Heart left ventricle (tissue), 16 donors: Measurements from ENCODE around the gene PROP1. TPM values are rescaled to one million over a fixed set of nuclear protein-coding genes. Genes with fewer than 3 reads are reported as not detected.

Source experiments
- ATAC-seq, 4 donors: fragments of 200-7000 bp; cut with Tn5 transposase; one replicate each; pipeline ENCODE4 v1.9.1; 2020 to 2022; ENCODE audit warnings: moderate library complexity in 4 of 4, mild to moderate bottlenecking in 3 of 4, moderate number of reproducible peaks in 1 of 4
- DNase-seq, 5 donors: peaks; one replicate each; pipeline ENCODE4 v3.0.0-alpha.2; 2020
- H3K27ac ChIP-seq, 12 donors: fragments of 200-600 bp; sonication (generic) in 4 of 12; one replicate each; pipeline versions ENCODE4 v1.5.0 to v1.8.0; 2016 to 2022; ENCODE audit warnings: mild to moderate bottlenecking in 2 of 12
- H3K27me3 ChIP-seq, 9 donors: fragments of 200-600 bp; sonication (generic) in 2 of 9; one replicate each; pipeline versions ENCODE4 v1.5.1 to v1.8.0; 2016 to 2022; ENCODE audit warnings: mild to moderate bottlenecking in 3 of 9
- H3K36me3 ChIP-seq, 9 donors: fragments of 200-600 bp; sonication (generic) in 2 of 9; one replicate each; pipeline versions ENCODE4 v1.5.0 to v1.8.0; 2018 to 2022; ENCODE audit warnings: mild to moderate bottlenecking in 2 of 9
- H3K4me1 ChIP-seq, 12 donors: fragments of 200-600 bp; sonication (generic) in 4 of 12; one replicate each; pipeline versions ENCODE4 v1.5.0 to v1.8.0; 2016 to 2022; ENCODE audit warnings: mild to moderate bottlenecking in 3 of 12
- H3K4me3 ChIP-seq, 12 donors: fragments of 200-600 bp; sonication (generic) in 4 of 12; one replicate each; pipeline versions ENCODE4 v1.5.0 to v1.8.0; 2017 to 2022; ENCODE audit warnings: mild to moderate bottlenecking in 9 of 12, moderate library complexity in 4 of 12
- H3K9me3 ChIP-seq, 12 donors: fragments of 200-600 bp; sonication (generic) in 4 of 12; one replicate each; pipeline versions ENCODE4 v1.5.0 to v1.8.0; 2016 to 2022; ENCODE audit warnings: mild to moderate bottlenecking in 1 of 12
- CTCF ChIP-seq, 12 donors: fragments of 200-600 bp; sonication (generic) in 4 of 12; IDR thresholded peaks; one replicate each; pipeline versions ENCODE4 v1.5.0 to v1.8.0; 2018 to 2022; ENCODE audit warnings: antibody characterized with exemption in 12 of 12, mild to moderate bottlenecking in 5 of 12
- POLR2A ChIP-seq, 2 donors: fragments of 450-650 bp; IDR thresholded peaks; one replicate each; pipeline ENCODE4 v1.6.1; 2017; ENCODE audit warnings: antibody characterized with exemption in 2 of 2, mild to moderate bottlenecking in 2 of 2, moderate library complexity in 2 of 2
- WGBS, 4 donors: extraction: QIAGEN DNeasy Blood & Tissue Kit in 2 of 4; methylation state at CpG; one replicate each; pipeline versions ENCODE4 v1.1.5 to v1.1.7; 2013 to 2018; 5-methylcytosine and 5-hydroxymethylcytosine counted together
- intact Hi-C, 10 donors: fragments of 100-400 bp; cut with DNase I; formaldehyde crosslinking; loops; one replicate each; pipeline versions ENCODE4 v1.11.1 to v1.14.2; 2022
- polyA plus RNA-seq, 2 donors: library from polyadenylated mRNA; stranded (reverse); fragments of 200-250 nt; gene quantifications; one replicate each; pipeline ENCODE4 v1.2.3, GENCODE V29; 2013
- total RNA-seq, 9 donors: library from RNA; depleted of rRNA in 2 of 9; stranded (reverse); fragments of >200 nt in 2 of 9; fragmentation: NEBNext Ultra II Directional in 3 of 9; extraction: Animal tissue kit (Norgen Biotek cat#: 25700) in 3 of 9; gene quantifications; one replicate each; pipeline versions ENCODE4 v1.1.0 to v1.2.4, GENCODE V29; 2016 to 2023
- donor health status: ischemic (EF 13 %, LVEDD 7.1; RV severe dilation, severe dysfunction).
- donor health status: healthy with polysubstance abuse.
- donor health status: DM: no; HTN: yes; CAD: no.
- donor health status: DM: no; HTN: no; CAD: no.
- donor health status: ischemic (EF 25% LVEDD 6.9; RV normal size, moderate dysfunction).
- donor health status: ischemic (EF 25% LVEDD 5.7; RV mildly dilated, moderate dysfunction).
- donor health status: healthy.
- donor health status: DM: yes; HTN: yes; CAD: no.
- donor health status: ischemic (EF 35%, LVEDD 5.7; RV mildly dilated, moderate dysfunction).
- donor health status: nonischemic (EF 11% LVEDD 7.7; RV severe dilation, severe dysfunction).
- donor health status: DM: yes; HTN: yes; CAD: no.
- donor health status: PGD.
- donor health status: ischemic (EF 29% LVEDD 5.4; RV normal size, mild dysfunction).
- donor health status: nonischemic (EF 23%, LVEDD 6.1; RV moderate dilation, normal function).

PROP1 gene
- total and polyA plus RNA-seq, 11 donors: not detected

DNA sequence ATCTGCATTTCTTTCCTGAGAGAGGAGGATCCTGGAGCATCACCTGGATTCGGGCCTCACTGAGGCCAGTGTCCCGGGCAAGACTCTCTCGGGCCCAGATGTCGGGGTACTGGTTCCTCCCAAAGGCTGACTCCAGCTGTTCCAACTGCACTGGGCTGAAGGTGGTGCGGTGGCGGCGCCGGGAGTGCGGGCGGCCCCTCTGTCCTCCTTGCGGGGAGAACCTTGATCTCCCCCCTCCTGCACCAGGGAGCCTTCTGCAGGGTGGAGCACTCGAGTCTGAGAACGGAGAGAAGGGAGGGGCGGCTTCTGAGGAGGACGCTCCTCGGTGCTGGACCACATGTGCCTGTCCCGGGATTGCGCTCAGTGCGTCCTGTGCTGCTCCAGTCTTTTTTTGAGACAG is 2.0 kb downstream of the PROP1 start:
- Histone ChIP-seq H3K9me3 (no peaks in the 10 kb centered on the region), H3K4me3 (no peak overlapping the region), H3K27me3 (peaks cover 0 to 38% (median 6%) of the 10 kb centered on the region in 9 donors), H3K27ac (no peak overlapping the region), H3K36me3 (no peaks in the 10 kb centered on the region), H3K4me1 (no peaks in the 10 kb centered on the region)
- WGBS, 4 donors: 85 to 87% (median 86%) methylated on average over 11 to 19 of the region's 19 CpGs
- intact Hi-C loops: no loop called here
- no peak for ATAC-seq
- no peak for DNase-seq
- TF ChIP-seq CTCF (IDR thresholded peaks at IDR 0.05): no peak
- no peak for TF ChIP-seq POLR2A (IDR thresholded peaks at IDR 0.05)

GRCh38 chr5:177992466-177992865 is 3.6 kb downstream of the PROP1 start:
- WGBS, 4 donors: 81 to 85% (median 83%) methylated on average over 6 of the region's 6 CpGs
- ATAC-seq (no peak), DNase-seq (no peak)
- intact Hi-C loops: no loop called here
- Histone ChIP-seq H3K4me1 (no peaks in the 10 kb centered on the region), H3K36me3 (no peaks in the 10 kb centered on the region), H3K27ac (no peak overlapping the region), H3K9me3 (no peaks in the 10 kb centered on the region), H3K27me3 (peaks cover 0 to 54% (median 10%) of the 10 kb centered on the region in 9 donors), H3K4me3 (no peak overlapping the region)
- no peak for TF ChIP-seq POLR2A (IDR thresholded peaks at IDR 0.05)
- TF ChIP-seq CTCF (IDR thresholded peaks at IDR 0.05): no peak

- intact Hi-C loops: no loop called here
These were observed 6.9 kb downstream of the PROP1 start for GRCh38 chr5:177988989-177989625.

GRCh38 chr5:177987326-177987725 is 8.7 kb downstream of the PROP1 start:
- Histone ChIP-seq H3K9me3 (no peaks in the 10 kb centered on the region), H3K27me3 (peaks cover 21 to 83% (median 54%) of the 10 kb centered on the region in 9 donors), H3K4me1 (peaks cover 0 to 5% (median 0%) of the 10 kb centered on the region in 12 donors), H3K36me3 (no peaks in the 10 kb centered on the region), H3K4me3 (no peak overlapping the region), H3K27ac (no peak overlapping the region)
- no peak for DNase-seq
- intact Hi-C loops: no loop called here
- WGBS, 4 donors: 61 to 66% (median 64%) methylated on average over 9 of the region's 9 CpGs
- TF ChIP-seq CTCF (IDR thresholded peaks at IDR 0.05): no peak
- TF ChIP-seq POLR2A (IDR thresholded peaks at IDR 0.05): no peak
- no peak for ATAC-seq

More at GRCh38 chr5:177988989-177989625, 6.9 kb downstream of the PROP1 start:
- ATAC-seq (no peak), DNase-seq (no peak)
- TF ChIP-seq POLR2A (IDR thresholded peaks at IDR 0.05) (no peak), CTCF (IDR thresholded peaks at IDR 0.05) (no peak)
- no peak overlapping the region for H3K27ac ChIP-seq
- no peaks in the 10 kb centered on the region for H3K36me3 ChIP-seq
- 86 to 88% (median 87%) methylated on average over 11 of the region's 11 CpGs for WGBS, 4 donors
- H3K27me3 ChIP-seq: peaks cover 14 to 65% (median 37%) of the 10 kb centered on the region in 9 donors
- H3K9me3 ChIP-seq: no peaks in the 10 kb centered on the region
- peaks cover 0 to 5% (median 0%) of the 10 kb centered on the region in 12 donors for H3K4me1 ChIP-seq
- H3K4me3 ChIP-seq: no peak overlapping the region
